Mesenchymal stem cell (in vitro differentiated cells and primary cell): ENCODE data around the gene TUBGCP6.

Experiments
- DNase-seq: peaks from one replicate; pipeline ENCODE4 v3.0.0-alpha.2; 2013
- H2AFZ ChIP-seq: one replicate; pipeline ENCODE4 v1.6.1; 2013; ENCODE audit warnings: low read depth, mild to moderate bottlenecking, control low read depth, inconsistent platforms, low read length, moderate library complexity
- H2AK5ac ChIP-seq: 2 replicates; pipeline ENCODE4 v1.6.1; 2013; ENCODE audit warnings: low read length, moderate library complexity, mild to moderate bottlenecking, inconsistent platforms; ENCODE audit not compliant: severe bottlenecking
- H2BK120ac ChIP-seq: one replicate; pipeline ENCODE4 v1.6.1; 2013; ENCODE audit warnings: low read depth, mild to moderate bottlenecking, inconsistent platforms, low read length, moderate library complexity
- H2BK12ac ChIP-seq, 2 experiments: one replicate each; pipeline ENCODE4 v1.6.1; 2013; ENCODE audit warnings: inconsistent platforms in 2 of 2, low read length in 2 of 2, mild to moderate bottlenecking in 2 of 2, moderate library complexity in 2 of 2, control low read depth in 1 of 2
- H2BK15ac ChIP-seq: one replicate; pipeline ENCODE4 v1.6.1; 2013; ENCODE audit warnings: mild to moderate bottlenecking, low read depth, inconsistent platforms; ENCODE audit not compliant: poor library complexity, severe bottlenecking
- H2BK5ac ChIP-seq: 2 replicates; pipeline ENCODE4 v1.6.1; 2013; ENCODE audit warnings: low read depth, mild to moderate bottlenecking, low read length, control low read depth, inconsistent platforms; ENCODE audit not compliant: poor library complexity, severe bottlenecking
- H3K14ac ChIP-seq, 2 experiments: one replicate each; pipeline ENCODE4 v1.6.1; 2013; ENCODE audit warnings: inconsistent platforms in 2 of 2, low read length in 2 of 2, control low read depth in 1 of 2, mild to moderate bottlenecking in 1 of 2, moderate library complexity in 1 of 2
- H3K18ac ChIP-seq, 2 experiments: one replicate each; pipeline ENCODE4 v1.6.1; 2013; ENCODE audit warnings: inconsistent platforms in 2 of 2, low read length in 2 of 2, control low read depth in 1 of 2, low read depth in 1 of 2, mild to moderate bottlenecking in 1 of 2
- H3K23ac ChIP-seq, 2 experiments: one replicate each; pipeline ENCODE4 v1.6.1; 2013; ENCODE audit warnings: inconsistent platforms in 2 of 2, low read length in 2 of 2, mild to moderate bottlenecking in 2 of 2, moderate library complexity in 2 of 2, control low read depth in 1 of 2
- H3K27ac ChIP-seq: 2 replicates; pipeline ENCODE4 v1.5.1; 2013; ENCODE audit warnings: mild to moderate bottlenecking, moderate library complexity, low read length, control low read depth, inconsistent platforms; ENCODE audit not compliant: poor library complexity, severe bottlenecking
- H3K27me3 ChIP-seq, 2 experiments: 2 replicates each; pipeline versions ENCODE4 v1.6.1 to v1.7.0; 2013; ENCODE audit warnings: low read length in 2 of 2, mild to moderate bottlenecking in 2 of 2, moderate library complexity in 2 of 2, control low read depth in 1 of 2, inconsistent platforms in 1 of 2; ENCODE audit not compliant: control insufficient read depth in 1 of 2, insufficient read depth in 1 of 2
- H3K36me3 ChIP-seq, 2 experiments: 2 replicates each; pipeline versions ENCODE4 v1.6.1 to v1.7.0; 2013; ENCODE audit warnings: low read length in 2 of 2, control low read depth in 1 of 2, inconsistent platforms in 1 of 2, low read depth in 1 of 2, mild to moderate bottlenecking in 1 of 2; ENCODE audit not compliant: insufficient read depth in 2 of 2, control insufficient read depth in 1 of 2
- H3K4ac ChIP-seq, 2 experiments: one replicate each; pipeline ENCODE4 v1.6.1; 2013; ENCODE audit warnings: inconsistent platforms in 2 of 2, low read length in 2 of 2, mild to moderate bottlenecking in 2 of 2, moderate library complexity in 2 of 2, control low read depth in 1 of 2, low read depth in 1 of 2
- H3K4me1 ChIP-seq: 2 replicates; pipeline ENCODE4 v1.6.1; 2013; ENCODE audit warnings: low read depth, low read length, control low read depth; ENCODE audit not compliant: control insufficient read depth, insufficient read depth
- H3K4me2 ChIP-seq: 2 replicates; pipeline ENCODE4 v1.6.1; 2013; ENCODE audit warnings: low read length, mild to moderate bottlenecking, inconsistent platforms; ENCODE audit not compliant: poor library complexity, severe bottlenecking
- H3K4me3 ChIP-seq, 2 experiments: 2 replicates each; pipeline versions ENCODE4 v1.5.1 to v1.7.0; 2013; ENCODE audit warnings: low read length in 2 of 2, mild to moderate bottlenecking in 2 of 2, control low read depth in 1 of 2, low read depth in 1 of 2; ENCODE audit not compliant: insufficient read depth in 1 of 2
- H3K79me1 ChIP-seq: replicated peaks from 2 replicates; pipeline ENCODE4 v1.6.1; 2013; ENCODE audit warnings: mild to moderate bottlenecking, control low read depth, low read length, inconsistent platforms; ENCODE audit not compliant: poor library complexity, severe bottlenecking
- H3K9ac ChIP-seq: 2 replicates; pipeline ENCODE4 v1.7.0; 2013; ENCODE audit warnings: mild to moderate bottlenecking, low read length, moderate library complexity
- H3K9me3 ChIP-seq: 2 replicates; pipeline ENCODE4 v1.7.0; 2013; ENCODE audit warnings: mild to moderate bottlenecking, low read length; ENCODE audit not compliant: control insufficient read depth
- H4K8ac ChIP-seq: one replicate; pipeline ENCODE4 v1.6.1; 2013; ENCODE audit warnings: inconsistent platforms, mild to moderate bottlenecking, low read length, moderate library complexity
- H4K91ac ChIP-seq: one replicate; pipeline ENCODE4 v1.6.1; 2013; ENCODE audit warnings: mild to moderate bottlenecking, low read length, inconsistent platforms
- WGBS: methylation state at CpG from one replicate; pipeline ENCODE4 v1.1.7; 2013; ENCODE audit warnings: mixed read lengths; 5-methylcytosine and 5-hydroxymethylcytosine counted together

Gene TUBGCP6

GRCh38 chr22:50175191-50175461 is 69.7 kb downstream of the TUBGCP6 start:
- no peak overlapping the region for H2AFZ ChIP-seq
- H3K9ac ChIP-seq: no peak overlapping the region
- no peaks in the 10 kb centered on the region for H3K36me3 ChIP-seq
- DNase-seq: no peak
- no peak overlapping the region for H3K18ac ChIP-seq
- H2BK15ac ChIP-seq: no peak overlapping the region
- H3K79me1 ChIP-seq: no peaks in the 10 kb centered on the region
- no peak overlapping the region for H3K14ac ChIP-seq
- H3K27ac ChIP-seq: no peak overlapping the region
- no peak overlapping the region for H3K4ac ChIP-seq
- no peak overlapping the region for H3K23ac ChIP-seq
- H3K9me3 ChIP-seq: peaks cover 3% of the 10 kb centered on the region
- H2BK5ac ChIP-seq: no peak overlapping the region
- H3K27me3 ChIP-seq: peaks cover 12 to 67% of the 10 kb centered on the region in 2 experiments
- H3K4me3 ChIP-seq: no peak overlapping the region
- no peak overlapping the region for H3K4me2 ChIP-seq
- peaks cover 5% of the 10 kb centered on the region for H3K4me1 ChIP-seq
- no peak overlapping the region for H2AK5ac ChIP-seq
- H2BK120ac ChIP-seq: no peak overlapping the region
- H4K91ac ChIP-seq: no peak overlapping the region
- no peak overlapping the region for H4K8ac ChIP-seq
- no peak overlapping the region for H2BK12ac ChIP-seq
- 93% methylated on average over 5 of the region's 6 CpGs for WGBS

- no peak for DNase-seq
- H3K23ac ChIP-seq: no peak overlapping the region
- no peak overlapping the region for H3K4me2 ChIP-seq
- H2BK12ac ChIP-seq: no peak overlapping the region
- H2AK5ac ChIP-seq: no peak overlapping the region
- H3K27ac ChIP-seq: no peak overlapping the region
- H3K4me1 ChIP-seq: peaks cover 7% of the 10 kb centered on the region
- no peak overlapping the region for H3K4me3 ChIP-seq
- no peak overlapping the region for H2BK15ac ChIP-seq
- H4K8ac ChIP-seq: no peak overlapping the region
- no peak overlapping the region for H4K91ac ChIP-seq
- H3K79me1 ChIP-seq: no peaks in the 10 kb centered on the region
- peaks cover 12 to 61% of the 10 kb centered on the region in 2 experiments for H3K27me3 ChIP-seq
- no peak overlapping the region for H3K18ac ChIP-seq
- H3K4ac ChIP-seq: no peak overlapping the region
- H2AFZ ChIP-seq: no peak overlapping the region
- no peak overlapping the region for H2BK120ac ChIP-seq
- no peak overlapping the region for H2BK5ac ChIP-seq
- no peak overlapping the region for H3K9ac ChIP-seq
- no peaks in the 10 kb centered on the region for H3K36me3 ChIP-seq
- H3K14ac ChIP-seq: no peak overlapping the region
- 90% methylated on average over 27 of the region's 27 CpGs for WGBS
- H3K9me3 ChIP-seq: peaks cover 3% of the 10 kb centered on the region
Measured at GRCh38 chr22:50174382-50175190, 70.2 kb downstream of the TUBGCP6 start.

- no peak overlapping the region for H3K23ac ChIP-seq
- H3K18ac ChIP-seq: no peak overlapping the region
- no peak overlapping the region for H3K4me2 ChIP-seq
- WGBS: 92% methylated on average over 6 of the region's 6 CpGs
- H3K4me3 ChIP-seq: no peak overlapping the region
- peaks cover 3% of the 10 kb centered on the region for H3K9me3 ChIP-seq
- peaks cover 11% of the 10 kb centered on the region for H3K4me1 ChIP-seq
- H3K36me3 ChIP-seq: no peaks in the 10 kb centered on the region
- no peak for DNase-seq
- no peak overlapping the region for H4K8ac ChIP-seq
- no peak overlapping the region for H2BK15ac ChIP-seq
- no peak overlapping the region for H4K91ac ChIP-seq
- H2BK5ac ChIP-seq: no peak overlapping the region
- H3K27me3 ChIP-seq: peaks cover 17 to 60% of the 10 kb centered on the region in 2 experiments
- H3K4ac ChIP-seq: no peak overlapping the region
- H2BK12ac ChIP-seq: no peak overlapping the region
- H3K14ac ChIP-seq: no peak overlapping the region
- no peak overlapping the region for H3K27ac ChIP-seq
- no peak overlapping the region for H3K9ac ChIP-seq
- no peak overlapping the region for H2BK120ac ChIP-seq
- H3K79me1 ChIP-seq: no peaks in the 10 kb centered on the region
- H2AK5ac ChIP-seq: no peak overlapping the region
- no peak overlapping the region for H2AFZ ChIP-seq
Measured at GRCh38 chr22:50173983-50174355, 70.9 kb downstream of the TUBGCP6 start.

DNA sequence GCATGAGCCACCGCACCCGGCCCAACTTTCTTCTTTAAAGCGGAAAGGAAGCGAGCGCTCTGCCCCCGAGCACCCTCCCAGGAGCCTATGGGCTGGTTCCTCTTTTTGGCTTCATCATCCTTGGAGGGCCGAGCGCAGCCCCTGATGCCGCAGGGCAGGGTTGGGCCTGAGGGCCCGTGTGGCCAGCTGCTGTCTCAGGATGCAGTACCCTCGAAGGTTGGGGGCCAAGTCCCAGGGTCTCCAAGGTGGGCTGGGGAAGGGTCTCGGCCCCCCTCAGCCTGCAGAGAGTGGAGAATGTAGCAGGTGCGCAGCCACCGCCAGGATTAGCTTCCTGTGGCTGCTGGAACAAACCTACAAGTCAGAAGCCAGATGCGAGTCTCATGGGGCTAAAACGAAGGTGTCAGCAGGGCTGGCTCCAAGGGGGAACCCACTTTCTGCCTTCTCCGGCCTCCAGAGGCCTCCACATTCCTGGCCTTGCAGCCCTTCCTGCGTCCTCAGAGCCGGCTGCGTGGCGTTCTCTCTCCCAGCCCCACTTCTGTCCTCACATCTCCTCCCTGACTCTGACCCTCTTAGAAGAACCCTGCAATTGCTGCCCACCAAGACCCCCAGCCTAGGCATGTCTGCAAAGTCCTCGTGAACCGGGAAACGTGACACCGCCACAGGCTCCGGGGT is 71.4 kb downstream of the TUBGCP6 start:
- H3K4me3 ChIP-seq: no peak overlapping the region
- no peak overlapping the region for H2BK15ac ChIP-seq
- H3K18ac ChIP-seq: no peak overlapping the region
- H4K8ac ChIP-seq: no peak overlapping the region
- peaks cover 21 to 59% of the 10 kb centered on the region in 2 experiments for H3K27me3 ChIP-seq
- no peak overlapping the region for H2AFZ ChIP-seq
- H3K4ac ChIP-seq: no peak overlapping the region
- peaks cover 12% of the 10 kb centered on the region for H3K4me1 ChIP-seq
- no peak overlapping the region for H4K91ac ChIP-seq
- H3K9ac ChIP-seq: no peak overlapping the region
- H2AK5ac ChIP-seq: no peak overlapping the region
- H3K23ac ChIP-seq: no peak overlapping the region
- H3K9me3 ChIP-seq: peaks cover 3% of the 10 kb centered on the region
- H3K36me3 ChIP-seq: no peaks in the 10 kb centered on the region
- DNase-seq: no peak
- no peaks in the 10 kb centered on the region for H3K79me1 ChIP-seq
- no peak overlapping the region for H2BK5ac ChIP-seq
- H2BK120ac ChIP-seq: no peak overlapping the region
- no peak overlapping the region for H2BK12ac ChIP-seq
- no peak overlapping the region for H3K14ac ChIP-seq
- no peak overlapping the region for H3K27ac ChIP-seq
- H3K4me2 ChIP-seq: no peak overlapping the region
- WGBS: 91% methylated on average over 26 of the region's 26 CpGs
